ENCODE results near the gene KIF13A. TPM values are rescaled to one million over a fixed set of nuclear protein-coding genes. Genes with fewer than 3 reads are reported as not detected.

Gene KIF13A
- total RNA-seq, 1 experiment from 2014 or later = 52.2 TPM

- H3K9me3 ChIP-seq (ENCODE audit: insufficient read depth, low read depth) = no peaks in the 10 kb centered on the region
- intact Hi-C loops (cut with micrococcal nuclease; ENCODE audit: unreplicated experiment) = no loop called here
- ChIA-PET CTCF (interaction anchor here (0.6 kb wide), 1 partner anchor 24 kb away, joined by 6 read pairs; no protein-coding TSS in a partner anchor), POLR2A (ENCODE audit: unreplicated experiment) (no interaction called here)
- no peaks in the 10 kb centered on the region; the same call in 1 of the 2 replicates for H4K20me1 ChIP-seq (ENCODE audit: insufficient read depth)
- no peaks in the 10 kb centered on the region for H3F3A ChIP-seq (ENCODE audit: insufficient read depth, low read depth)
- BruUV-seq (replicated peaks) = no TSS peak
- no peaks in the 10 kb centered on the region for H3K4me1 ChIP-seq (replicated peaks; ENCODE audit: insufficient read depth)
- no peaks in the 10 kb centered on the region for H3K36me3 ChIP-seq (ENCODE audit: low read depth)
- H3K27ac ChIP-seq = no peak overlapping the region
- H2AFZ ChIP-seq = no peak overlapping the region
- no peak overlapping the region for H3K4me2 ChIP-seq
- TF ChIP-seq CTCF (conservative IDR thresholded peaks at IDR 0.05) (no peak), EZH2 (IDR thresholded peaks at IDR 0.05; ENCODE audit: low read depth) (no peak)
- H3K4me3 ChIP-seq = no peak overlapping the region
- no peak for DNase-seq
- no peaks in the 10 kb centered on the region for H3K9me2 ChIP-seq (ENCODE audit: insufficient read depth)
- peaks cover 43% of the 10 kb centered on the region; the same call in 1 of the 2 replicates for H3K79me2 ChIP-seq (ENCODE audit: low read depth)
- H3K27me3 ChIP-seq (ENCODE audit: insufficient read depth, low read depth) = no peaks in the 10 kb centered on the region
Measured at GRCh38 chr6:17957498-17957897, 29.9 kb downstream of the KIF13A start.

GRCh38 chr6:17957086-17957485, 30.3 kb downstream of the KIF13A start:
- H3K9me3 ChIP-seq (ENCODE audit: insufficient read depth, low read depth) = no peaks in the 10 kb centered on the region
- H2AFZ ChIP-seq = no peak overlapping the region
- no peak for DNase-seq
- POLR2A ChIA-PET (ENCODE audit: unreplicated experiment) = no interaction called here
- H3K9me2 ChIP-seq (ENCODE audit: insufficient read depth) = no peaks in the 10 kb centered on the region
- no peaks in the 10 kb centered on the region for H3K4me1 ChIP-seq (replicated peaks; ENCODE audit: insufficient read depth)
- no peak overlapping the region for H3K4me3 ChIP-seq
- intact Hi-C loops (cut with micrococcal nuclease; ENCODE audit: unreplicated experiment) = no loop called here
- no peaks in the 10 kb centered on the region for H3F3A ChIP-seq (ENCODE audit: insufficient read depth, low read depth)
- CTCF ChIA-PET = no interaction called here
- H3K79me2 ChIP-seq (ENCODE audit: low read depth) = peaks cover 43% of the 10 kb centered on the region; the same call in 1 of the 2 replicates
- BruUV-seq (replicated peaks) = no TSS peak
- H3K4me2 ChIP-seq = no peak overlapping the region
- H3K36me3 ChIP-seq (ENCODE audit: low read depth) = no peaks in the 10 kb centered on the region
- H4K20me1 ChIP-seq (ENCODE audit: insufficient read depth) = no peaks in the 10 kb centered on the region; the same call in 1 of the 2 replicates
- H3K27ac ChIP-seq = no peak overlapping the region
- no peaks in the 10 kb centered on the region for H3K27me3 ChIP-seq (ENCODE audit: insufficient read depth, low read depth)
- TF ChIP-seq EZH2 (IDR thresholded peaks at IDR 0.05; ENCODE audit: low read depth) = no peak

- Histone ChIP-seq H3K79me2 (ENCODE audit: low read depth) (peaks cover 42% of the 10 kb centered on the region), H3K27ac (peak overlapping the region; percentile 12; the same call in 1 of the 2 replicates), H4K20me1 (ENCODE audit: insufficient read depth) (no peaks in the 10 kb centered on the region), H3K4me3 (no peak overlapping the region), H3K36me3 (ENCODE audit: low read depth) (no peaks in the 10 kb centered on the region; the same call in 1 of the 2 replicates), H3K4me2 (no peak overlapping the region), H3K9me2 (ENCODE audit: insufficient read depth) (no peaks in the 10 kb centered on the region), H3F3A (ENCODE audit: insufficient read depth, low read depth) (no peaks in the 10 kb centered on the region), H2AFZ (no peak overlapping the region), H3K27me3 (ENCODE audit: insufficient read depth, low read depth) (no peaks in the 10 kb centered on the region), H3K9me3 (ENCODE audit: insufficient read depth, low read depth) (no peaks in the 10 kb centered on the region), H3K4me1 (replicated peaks; ENCODE audit: insufficient read depth) (0 out of 2 replicates have a peak, but pooled peaks cover 5% of the 10 kb centered on the region)
- no TSS peak for BruUV-seq (replicated peaks)
- TF ChIP-seq CTCF (conservative IDR thresholded peaks at IDR 0.05) = no peak
- no peak for TF ChIP-seq EZH2 (IDR thresholded peaks at IDR 0.05; ENCODE audit: low read depth)
- intact Hi-C loops (cut with micrococcal nuclease; ENCODE audit: unreplicated experiment) = no loop called here
- DNase-seq = no peak
- CTCF ChIA-PET = no interaction called here
- POLR2A ChIA-PET (ENCODE audit: unreplicated experiment) = interaction anchor here (0.7 kb wide), 1 partner anchor 86 kb away, joined by 3 read pairs; no protein-coding TSS in a partner anchor
Measured at GRCh38 chr6:17950095-17950494, 37.3 kb downstream of the KIF13A start.

- CTCF ChIA-PET = no interaction called here
- TF ChIP-seq EZH2 (IDR thresholded peaks at IDR 0.05; ENCODE audit: low read depth) (no peak), CTCF (conservative IDR thresholded peaks at IDR 0.05) (no peak)
Measured at GRCh38 chr6:17949168-17949567, 38.3 kb downstream of the KIF13A start.

More at GRCh38 chr6:17949168-17949567, 38.3 kb downstream of the KIF13A start:
- Histone ChIP-seq H3K4me1 (replicated peaks; ENCODE audit: insufficient read depth) (0 out of 2 replicates have a peak, but pooled peaks cover 5% of the 10 kb centered on the region), H3K9me2 (ENCODE audit: insufficient read depth) (no peaks in the 10 kb centered on the region), H3K27ac (no peak overlapping the region), H4K20me1 (ENCODE audit: insufficient read depth) (no peaks in the 10 kb centered on the region), H3K9me3 (ENCODE audit: insufficient read depth, low read depth) (no peaks in the 10 kb centered on the region), H3K79me2 (ENCODE audit: low read depth) (peaks cover 41% of the 10 kb centered on the region), H3K27me3 (ENCODE audit: insufficient read depth, low read depth) (no peaks in the 10 kb centered on the region), H3F3A (ENCODE audit: insufficient read depth, low read depth) (no peaks in the 10 kb centered on the region), H3K4me3 (no peak overlapping the region), H2AFZ (no peak overlapping the region), H3K4me2 (no peak overlapping the region), H3K36me3 (ENCODE audit: low read depth) (no peaks in the 10 kb centered on the region; the same call in 1 of the 2 replicates)
- no TSS peak for BruUV-seq (replicated peaks)
- POLR2A ChIA-PET (ENCODE audit: unreplicated experiment) = no interaction called here
- intact Hi-C loops (cut with micrococcal nuclease; ENCODE audit: unreplicated experiment) = no loop called here
- no peak for DNase-seq
